Liver (tissue), 9 donors: ENCODE results near the gene ERCC6L2. TPM values are rescaled to one million over a fixed set of nuclear protein-coding genes. Genes with fewer than 3 reads are reported as not detected.

Experiments
- DNase-seq: peaks from one replicate; pipeline ENCODE4 v3.0.0-alpha.2; 2017; ENCODE audit warnings: low spot score
- H3K27ac ChIP-seq, 2 donors: one replicate each; pipeline ENCODE4 v1.7.0; 2013; ENCODE audit warnings: inconsistent platforms in 2 of 2, low read length in 2 of 2, control low read depth in 1 of 2, low read depth in 1 of 2, mild to moderate bottlenecking in 1 of 2
- H3K27me3 ChIP-seq, 4 donors: one replicate each; pipeline versions ENCODE4 v1.6.1 to v1.7.0; 2013; ENCODE audit warnings: low read length in 3 of 4, inconsistent platforms in 1 of 4, mild to moderate bottlenecking in 1 of 4, moderate library complexity in 1 of 4; ENCODE audit not compliant: control insufficient read depth in 4 of 4, insufficient read depth in 4 of 4
- H3K36me3 ChIP-seq, 4 donors: one replicate each; pipeline versions ENCODE4 v1.6.1 to v1.7.0; 2013; ENCODE audit warnings: low read length in 3 of 4, mild to moderate bottlenecking in 3 of 4, low read depth in 1 of 4, moderate library complexity in 1 of 4; ENCODE audit not compliant: control insufficient read depth in 4 of 4, insufficient read depth in 3 of 4
- H3K4me1 ChIP-seq, 4 donors: one replicate each; pipeline versions ENCODE4 v1.6.1 to v1.7.0; 2013; ENCODE audit warnings: low read length in 3 of 4, mild to moderate bottlenecking in 3 of 4, moderate library complexity in 1 of 4; ENCODE audit not compliant: control insufficient read depth in 4 of 4, insufficient read depth in 4 of 4
- H3K4me3 ChIP-seq, 3 donors: one replicate each; pipeline versions ENCODE4 v1.6.1 to v1.7.0; 2013; ENCODE audit warnings: low read length in 3 of 3, control low read depth in 1 of 3, low read depth in 1 of 3, mild to moderate bottlenecking in 1 of 3
- H3K9ac ChIP-seq, 2 donors: one replicate each; pipeline ENCODE4 v1.7.0; 2013; ENCODE audit warnings: low read length in 2 of 2, mild to moderate bottlenecking in 2 of 2, moderate library complexity in 2 of 2, control low read depth in 1 of 2, low read depth in 1 of 2
- H3K9me3 ChIP-seq, 4 donors: one replicate each; pipeline versions ENCODE4 v1.6.1 to v1.7.0; 2013; ENCODE audit warnings: low read length in 3 of 4; ENCODE audit not compliant: control insufficient read depth in 4 of 4
- ATF3 ChIP-seq: IDR thresholded peaks from 2 replicates; pipeline ENCODE4 v1.6.1; 2016; ENCODE audit warnings: antibody characterized with exemption
- CTCF ChIP-seq: fragments of 150-350 bp; IDR thresholded peaks from 2 replicates; pipeline ENCODE4 v1.5.1; 2017; ENCODE audit warnings: improper control_type of control experiment, low read depth, low read length; ENCODE audit not compliant: missing input control
- EGR1 ChIP-seq, 2 donors: IDR thresholded peaks; 2 replicates each; pipeline ENCODE4 v1.6.1; 2016 to 2018; ENCODE audit warnings: antibody characterized with exemption in 2 of 2, low read depth in 2 of 2
- FOXA1 ChIP-seq: IDR thresholded peaks from 2 replicates; pipeline ENCODE4 v1.6.1; 2016; ENCODE audit warnings: antibody characterized with exemption
- FOXA2 ChIP-seq: IDR thresholded peaks from 2 replicates; pipeline ENCODE4 v1.6.1; 2016; ENCODE audit warnings: antibody characterized with exemption
- HNF4A ChIP-seq, 2 donors: conservative IDR thresholded peaks; 2 replicates each; pipeline ENCODE4 v1.6.1; 2016; ENCODE audit warnings: antibody characterized with exemption in 2 of 2, mild to moderate bottlenecking in 2 of 2
- HNF4G ChIP-seq: IDR thresholded peaks from 2 replicates; pipeline ENCODE4 v1.6.1; 2016; ENCODE audit warnings: antibody characterized with exemption
- JUND ChIP-seq, 2 donors: IDR thresholded peaks; 2 replicates each; pipeline ENCODE4 v1.6.1; 2016; ENCODE audit warnings: antibody characterized with exemption in 2 of 2
- NR2F2 ChIP-seq: IDR thresholded peaks from 2 replicates; pipeline ENCODE4 v1.6.1; 2016; ENCODE audit warnings: antibody characterized with exemption
- RAD21 ChIP-seq, 2 donors: IDR thresholded peaks; 2 replicates each; pipeline ENCODE4 v1.6.1; 2016; ENCODE audit warnings: antibody characterized with exemption in 2 of 2, mild to moderate bottlenecking in 2 of 2
- REST ChIP-seq: IDR thresholded peaks from 2 replicates; pipeline ENCODE4 v1.6.1; 2016; ENCODE audit warnings: antibody characterized with exemption, mild to moderate bottlenecking
- RXRA ChIP-seq, 2 donors: IDR thresholded peaks; 2 replicates each; pipeline ENCODE4 v1.6.1; 2017 to 2018; ENCODE audit warnings: antibody characterized with exemption in 2 of 2, mild to moderate bottlenecking in 1 of 2
- SP1 ChIP-seq: IDR thresholded peaks from 2 replicates; pipeline ENCODE4 v1.6.1; 2018; ENCODE audit warnings: antibody characterized with exemption, mild to moderate bottlenecking
- TAF1 ChIP-seq: conservative IDR thresholded peaks from 2 replicates; pipeline ENCODE4 v1.6.1; 2016; ENCODE audit warnings: antibody characterized with exemption, mild to moderate bottlenecking
- YY1 ChIP-seq: IDR thresholded peaks from 2 replicates; pipeline ENCODE4 v1.6.1; 2016; ENCODE audit warnings: antibody characterized with exemption, mild to moderate bottlenecking
- ZBTB33 ChIP-seq: IDR thresholded peaks from 2 replicates; pipeline ENCODE4 v1.6.1; 2016; ENCODE audit warnings: antibody characterized with exemption
- WGBS: extraction: QIAGEN DNeasy Blood & Tissue Kit; methylation state at CpG from one replicate; pipeline ENCODE4 v1.1.7; 2013; 5-methylcytosine and 5-hydroxymethylcytosine counted together
- polyA plus RNA-seq, 2 donors: library from polyadenylated mRNA; stranded (reverse) in 1 of 2; unstranded in 1 of 2; fragments of 200-250 nt in 1 of 2; fragments of >200 nt in 1 of 2; fragmentation: Nextera tagmentation in 1 of 2; extraction: Ambion mirVana in 1 of 2; gene quantifications; one replicate each; pipeline versions ENCODE4 v1.2.1 to v1.2.3, GENCODE V29; 2013 to 2015
- total RNA-seq, 2 donors: library from RNA; depleted of rRNA; stranded (reverse); fragments of >200 nt; gene quantifications; one replicate each; pipeline ENCODE4 v1.2.3, GENCODE V29; 2014
- donor health status: healthy.
- donor health status: healthy.
- donor health status: healthy.
- donor health status: healthy.
- donor health status: healthy.

Gene ERCC6L2
- total and polyA plus RNA-seq, 4 donors, result 4.7 to 46.0 (median 22.0) TPM

- Histone ChIP-seq H3K9ac (no peak overlapping the region), H3K4me3 (no peak overlapping the region), H3K9me3 (no peaks in the 10 kb centered on the region), H3K27me3 (no peaks in the 10 kb centered on the region), H3K27ac (no peak overlapping the region), H3K4me1 (peaks cover 0 to 5% (median 4%) of the 10 kb centered on the region in 4 donors), H3K36me3 (peaks cover 0 to 3% (median under 1%) of the 10 kb centered on the region in 4 donors)
- DNase-seq, result no peak
- TF ChIP-seq SP1 (no peak), NR2F2 (no peak), HNF4G (no peak), RXRA (IDR thresholded peaks at IDR 0.05) (peak; percentile 14 to 48), RAD21 (IDR thresholded peaks at IDR 0.05) (peak; percentile 15 to 36), HNF4A (conservative IDR thresholded peaks at IDR 0.05) (peak; percentile 14 to 27), YY1 (peak; percentile 28), ZBTB33 (no peak)
- 27% methylated on average over 3 of the region's 3 CpGs for WGBS
These were observed 26.0 kb downstream of the ERCC6L2 start for GRCh38 chr9:95901506-95901905.

- TF ChIP-seq JUND (IDR thresholded peaks at IDR 0.05) (no peak), RXRA (IDR thresholded peaks at IDR 0.05) (no peak), HNF4A (conservative IDR thresholded peaks at IDR 0.05) (no peak), REST (no peak), FOXA1 (no peak), NR2F2 (no peak), SP1 (no peak), FOXA2 (no peak), TAF1 (no peak), EGR1 (IDR thresholded peaks at IDR 0.05; ENCODE audit: low read depth in 2 of 2) (no peak), RAD21 (IDR thresholded peaks at IDR 0.05) (no peak), ATF3 (no peak), CTCF (no peak), YY1 (no peak)
- Histone ChIP-seq H3K27ac (no peak overlapping the region), H3K36me3 (peaks cover 0 to 3% (median under 1%) of the 10 kb centered on the region in 4 donors), H3K9ac (no peak overlapping the region), H3K4me3 (no peak overlapping the region), H3K9me3 (no peaks in the 10 kb centered on the region), H3K27me3 (no peaks in the 10 kb centered on the region), H3K4me1 (peaks cover 0 to 5% (median 4%) of the 10 kb centered on the region in 4 donors)
- DNase-seq, result no peak
These were observed 27.9 kb downstream of the ERCC6L2 start for GRCh38 chr9:95903398-95903797.
